CD4-positive, alpha-beta T cell (primary cell): ENCODE data around the gene ESD. TPM values are rescaled to one million over a fixed set of nuclear protein-coding genes. Genes with fewer than 3 reads are reported as not detected.
"Not testable (repeated sequence)": the region's sequence is repeated elsewhere in the genome, so short reads cannot be mapped to it uniquely, and the experiment has no call there.

Experiments
- ATAC-seq: fragments of 200-7000 bp; cut with Tn5 transposase; one replicate; pipeline ENCODE4 v1.10.0; 2022; ENCODE audit warnings: mild to moderate bottlenecking; ENCODE audit not compliant: poor library complexity
- CTCF ChIA-PET: fragments of 350-600 bp; sonication (Branson Sonifier 250); formaldehyde crosslinking; loops from one replicate; lab custom pipeline; 2021; ENCODE audit warnings: antibody characterized with exemption, inconsistent platforms; lab: Charles Lee
- POLR2A ChIA-PET: fragments of 350-600 bp; sonication (Branson Sonifier 250); formaldehyde crosslinking; loops from one replicate; lab custom pipeline; 2021; ENCODE audit warnings: antibody characterized with exemption, inconsistent platforms; lab: Charles Lee
- DNase-seq, 14 experiments: peaks; one replicate each; pipeline ENCODE4 v3.0.0-alpha.2; 2013 to 2020; ENCODE audit warnings: mixed read lengths in 2 of 14
- H3K27ac ChIP-seq, 2 donors: one replicate each; pipeline versions ENCODE4 v1.5.1 to v1.7.0; 2013; ENCODE audit warnings: low read length in 2 of 2, low read depth in 1 of 2, mild to moderate bottlenecking in 1 of 2
- H3K27me3 ChIP-seq, 2 experiments: 1 replicate in 1 of 2; 2 replicates in 1 of 2; pipeline versions ENCODE4 v1.6.1 to v1.7.0; 2013; ENCODE audit warnings: low read length in 2 of 2, control low read depth in 1 of 2, mild to moderate bottlenecking in 1 of 2, moderate library complexity in 1 of 2; ENCODE audit not compliant: insufficient read depth in 2 of 2, control insufficient read depth in 1 of 2
- H3K36me3 ChIP-seq: one replicate; pipeline ENCODE4 v1.6.1; 2013; ENCODE audit warnings: low read length, control low read depth; ENCODE audit not compliant: insufficient read depth
- H3K4me1 ChIP-seq: one replicate; pipeline ENCODE4 v1.6.1; 2013; ENCODE audit warnings: low read length, control low read depth; ENCODE audit not compliant: insufficient read depth
- H3K4me3 ChIP-seq: one replicate; pipeline ENCODE4 v1.5.1; 2013; ENCODE audit warnings: mild to moderate bottlenecking, low read length, moderate library complexity
- H3K9me3 ChIP-seq, 2 experiments: 1 replicate in 1 of 2; 2 replicates in 1 of 2; pipeline versions ENCODE4 v1.6.1 to v1.7.0; 2013; ENCODE audit warnings: low read length in 2 of 2, mild to moderate bottlenecking in 2 of 2, control low read depth in 1 of 2, moderate library complexity in 1 of 2; ENCODE audit not compliant: control insufficient read depth in 1 of 2, insufficient read depth in 1 of 2
- H3K27ac Mint-ChIP-seq: one replicate; pipeline ENCODE4 v1.8.0; 2020; ENCODE audit warnings: mixed read lengths
- H3K27me3 Mint-ChIP-seq: one replicate; pipeline ENCODE4 v1.8.0; 2021; ENCODE audit warnings: mixed read lengths
- H3K36me3 Mint-ChIP-seq: one replicate; pipeline ENCODE4 v1.8.0; 2021; ENCODE audit warnings: low read depth, mixed read lengths
- H3K4me1 Mint-ChIP-seq: one replicate; pipeline ENCODE4 v1.8.0; 2021; ENCODE audit warnings: low read depth, mixed read lengths
- H3K4me3 Mint-ChIP-seq: one replicate; pipeline ENCODE4 v1.8.0; 2020; ENCODE audit warnings: mild to moderate bottlenecking, mixed read lengths
- H3K9me3 Mint-ChIP-seq: one replicate; pipeline ENCODE4 v1.8.0; 2020; ENCODE audit warnings: mixed read lengths
- CTCF ChIP-seq: fragments of 200-600 bp; IDR thresholded peaks from one replicate; pipeline ENCODE4 v1.8.0; 2022; ENCODE audit warnings: antibody characterized with exemption, mild to moderate bottlenecking
- intact Hi-C, 2 experiments: fragments of 100-400 bp; cut with DNase I in 1 of 2; cut with micrococcal nuclease in 1 of 2; formaldehyde crosslinking; loops; one replicate each; pipeline versions ENCODE4 v1.15.1 to v1.9.0; 2023 to 2025; cut with DNase I, micrococcal nuclease
- total RNA-seq, 174 experiments: library from RNA in 2 of 174; stranded (reverse) in 2 of 174; gene quantifications; one replicate each; pipeline ENCODE4 v1.2.3 and lab custom pipeline; 2021 to 2026

ESD gene
- total RNA-seq, 2 experiments from 2014 or later = 30.8 to 34.1 TPM

- ChIA-PET POLR2A (no interaction called here), CTCF (no interaction called here)
- peaks cover 3 to 14% of the 10 kb centered on the region in 2 experiments for H3K9me3 ChIP-seq
- H3K27ac Mint-ChIP-seq = no peak overlapping the region
- no peaks in the 10 kb centered on the region for H3K4me1 Mint-ChIP-seq
- H3K36me3 ChIP-seq = no peaks in the 10 kb centered on the region
- no peak overlapping the region for H3K4me3 Mint-ChIP-seq
- DNase-seq (no peak), ATAC-seq (no peak)
- H3K4me3 ChIP-seq = no peak overlapping the region
- H3K27me3 ChIP-seq = no peaks in the 10 kb centered on the region
- H3K27ac ChIP-seq = no peak overlapping the region
- H3K27me3 Mint-ChIP-seq = peaks cover 29% of the 10 kb centered on the region
- no peaks in the 10 kb centered on the region for H3K4me1 ChIP-seq
- TF ChIP-seq CTCF = no peak
- no peaks in the 10 kb centered on the region for H3K36me3 Mint-ChIP-seq
- peaks cover 12% of the 10 kb centered on the region for H3K9me3 Mint-ChIP-seq
- intact Hi-C loops = no loop called here
These were observed 15.4 kb upstream of the ESD start for GRCh38 chr13:46812301-46812797.

GRCh38 chr13:46810440-46810839 is 13.5 kb upstream of the ESD start:
- DNase-seq = no peak
- no peak for TF ChIP-seq CTCF
- H3K9me3 ChIP-seq = peaks cover 3 to 14% of the 10 kb centered on the region in 2 experiments
- no peak overlapping the region for H3K27ac ChIP-seq
- H3K4me1 ChIP-seq = no peaks in the 10 kb centered on the region
- H3K36me3 Mint-ChIP-seq = no peaks in the 10 kb centered on the region
- intact Hi-C loops = no loop called here
- no peak overlapping the region for H3K4me3 ChIP-seq
- peaks cover 12% of the 10 kb centered on the region for H3K9me3 Mint-ChIP-seq
- no peak overlapping the region for H3K27ac Mint-ChIP-seq
- no peaks in the 10 kb centered on the region for H3K36me3 ChIP-seq
- POLR2A ChIA-PET = interaction anchor here (1.2 kb wide), 1 partner anchor 9 kb away, joined by 3 read pairs; no protein-coding TSS in a partner anchor
- no peak for ATAC-seq
- CTCF ChIA-PET = interaction anchor here (1.8 kb wide), 1 partner anchor 10 kb away, joined by 4 read pairs; no protein-coding TSS in a partner anchor
- no peaks in the 10 kb centered on the region for H3K4me1 Mint-ChIP-seq
- H3K27me3 Mint-ChIP-seq = peaks cover 22% of the 10 kb centered on the region
- no peaks in the 10 kb centered on the region for H3K27me3 ChIP-seq
- H3K4me3 Mint-ChIP-seq = no peak overlapping the region

GRCh38 chr13:46804921-46805320 is 8.0 kb upstream of the ESD start:
- DNase-seq, ATAC-seq, H3K4me1 ChIP-seq, H3K27ac ChIP-seq, H3K4me3 Mint-ChIP-seq, CTCF ChIA-PET, H3K27ac Mint-ChIP-seq, H3K4me3 ChIP-seq, H3K9me3 Mint-ChIP-seq, H3K9me3 ChIP-seq, H3K27me3 ChIP-seq, intact Hi-C loops, H3K27me3 Mint-ChIP-seq, H3K4me1 Mint-ChIP-seq, H3K36me3 Mint-ChIP-seq, H3K36me3 ChIP-seq, POLR2A ChIA-PET: not testable (repeated sequence)

GRCh38 chr13:46804391-46804815 is 7.4 kb upstream of the ESD start:
- no peaks in the 10 kb centered on the region for H3K36me3 Mint-ChIP-seq
- no peak overlapping the region for H3K4me3 ChIP-seq
- no peaks in the 10 kb centered on the region for H3K4me1 Mint-ChIP-seq
- intact Hi-C loops = no loop called here
- H3K27ac Mint-ChIP-seq = no peak overlapping the region
- no peaks in the 10 kb centered on the region for H3K27me3 ChIP-seq
- H3K36me3 ChIP-seq = no peaks in the 10 kb centered on the region
- DNase-seq = no peak
- no peak for TF ChIP-seq CTCF
- no peak for ATAC-seq
- H3K9me3 Mint-ChIP-seq = no peaks in the 10 kb centered on the region
- H3K4me1 ChIP-seq = no peaks in the 10 kb centered on the region
- peaks cover 0 to under 1% of the 10 kb centered on the region in 2 experiments for H3K9me3 ChIP-seq
- no peak overlapping the region for H3K4me3 Mint-ChIP-seq
- peaks cover 8% of the 10 kb centered on the region for H3K27me3 Mint-ChIP-seq
- CTCF ChIA-PET = no interaction called here
- POLR2A ChIA-PET = no interaction called here
- no peak overlapping the region for H3K27ac ChIP-seq
